PC-3 (cell line): Measurements from ENCODE around the gene RBSN.

Source experiments
- CTCF ChIP-seq: fragments of 300-600 bp; sonication (generic); conservative IDR thresholded peaks from 2 replicates; pipeline ENCODE4 v1.5.1; 2017; ENCODE audit warnings: antibody characterized with exemption, low read depth, mild to moderate bottlenecking, low read length
- EZH2 ChIP-seq: fragments of 300-600 bp; sonication (generic); IDR thresholded peaks from one replicate; pipeline ENCODE4 v1.6.1; 2017; ENCODE audit warnings: antibody characterized with exemption, mild to moderate bottlenecking, low read length; ENCODE audit not compliant: unreplicated experiment
- EZH2phosphoT487 ChIP-seq: fragments of 300-600 bp; sonication (generic); IDR thresholded peaks from 2 replicates; pipeline ENCODE4 v1.6.1; 2018; ENCODE audit warnings: mild to moderate bottlenecking, antibody characterized with exemption, low read length, borderline replicate concordance

DNA sequence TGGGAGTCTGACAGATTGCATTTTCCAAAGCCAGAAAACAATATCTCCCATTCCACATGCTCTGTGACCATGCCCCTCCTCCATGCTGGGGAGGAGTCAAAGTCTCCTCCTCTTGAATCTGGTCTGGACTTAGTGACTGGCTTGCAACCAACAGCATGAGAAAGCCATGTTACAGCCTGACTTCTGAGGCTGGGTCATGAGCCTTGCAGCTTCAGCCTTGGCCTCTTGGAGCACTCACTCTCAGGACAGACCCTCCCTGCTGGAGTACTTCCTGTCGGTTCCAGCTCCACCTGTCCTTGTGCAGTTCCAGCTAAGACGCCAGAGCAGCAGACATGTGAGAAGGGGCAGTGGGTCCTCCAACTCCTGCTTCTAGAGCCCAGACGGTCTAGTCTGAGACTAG, 49.7 kb upstream of the RBSN start:
- TF ChIP-seq CTCF: no peak
- TF ChIP-seq EZH2: no peak
- TF ChIP-seq EZH2phosphoT487: no peak
